K562 (cell line): ENCODE results near the gene ACSL6. TPM values are rescaled to one million over a fixed set of nuclear protein-coding genes. Genes with fewer than 3 reads are reported as not detected.

ENCODE experiments used
- ATAC-seq: fragments of 200-7000 bp; cut with Tn5 transposase; 3 replicates; pipeline ENCODE4 v1.9.1; 2020; ENCODE audit warnings: moderate library complexity
- BruUV-seq: library from RNA; stranded (reverse); fragments of 400-500 nt; replicated peaks from 2 replicates; lab custom pipeline; 2021; lab: Mats Ljungman, UMichigan
- CTCF ChIA-PET: fragments of 300-600 bp; formaldehyde crosslinking; extraction: SDS; loops from one replicate; lab custom pipeline; 2021; ENCODE audit warnings: low intra/inter-chr PET ratio; lab: Yijun Ruan, JAX
- POLR2A ChIA-PET: fragments of 300-600, 350-650 bp; sonication (Branson Sonifier 250); formaldehyde crosslinking; extraction: SDS; loops from one replicate; lab custom pipeline; 2021; ENCODE audit warnings: antibody characterized with exemption, inconsistent platforms; lab: Yijun Ruan, JAX
- DNase-seq, 4 experiments: peaks; one replicate each; pipeline versions ENCODE4 v3.0.0 to v3.0.0-alpha.2; 2011 to 2018; ENCODE audit warnings: low spot score in 3 of 4, mixed read lengths in 3 of 4; ENCODE audit errors: extremely low read depth in 1 of 4
- FAIRE-seq: peaks from 2 replicates; lab custom pipeline; 2011; peaks lifted over from hg19 to GRCh38; lab: Jason Lieb, UNC
- H2AFZ ChIP-seq: 2 replicates; pipeline ENCODE4 v1.6.0; 2011; ENCODE audit warnings: low read depth, low read length, control low read depth, inconsistent platforms
- H3K27ac ChIP-seq: fragments of 200-600 bp; 3 replicates; pipeline ENCODE4 v1.8.0; 2011; ENCODE audit warnings: low read depth, mild to moderate bottlenecking, control low read depth, inconsistent platforms, low read length, moderate library complexity, mixed read lengths; ENCODE audit errors: extremely low read depth
- H3K27me3 ChIP-seq, 2 experiments: fragments of 300-600 bp in 1 of 2; 2 replicates in 1 of 2; 3 replicates in 1 of 2; pipeline versions ENCODE4 v1.6.0 to v1.8.0; 2011; ENCODE audit warnings: inconsistent platforms in 2 of 2, low read length in 2 of 2, mild to moderate bottlenecking in 1 of 2, mixed read lengths in 1 of 2, moderate library complexity in 1 of 2; ENCODE audit not compliant: control insufficient read depth in 2 of 2, insufficient read depth in 2 of 2
- H3K36me3 ChIP-seq: fragments of 300-600 bp; 3 replicates; pipeline ENCODE4 v1.8.0; 2011; ENCODE audit warnings: mild to moderate bottlenecking, low read length, inconsistent platforms; ENCODE audit not compliant: control insufficient read depth, insufficient read depth
- H3K4me1 ChIP-seq, 2 experiments: fragments of 200-600 bp in 1 of 2; replicated peaks in 1 of 2; 2 replicates in 1 of 2; 3 replicates in 1 of 2; pipeline versions ENCODE4 v1.5.1 to v1.8.0; 2011; ENCODE audit warnings: inconsistent platforms in 2 of 2, low read length in 2 of 2, mild to moderate bottlenecking in 1 of 2, mixed read lengths in 1 of 2, moderate library complexity in 1 of 2; ENCODE audit not compliant: control insufficient read depth in 2 of 2, insufficient read depth in 2 of 2
- H3K4me2 ChIP-seq: 2 replicates; pipeline ENCODE4 v1.6.1; 2011; ENCODE audit warnings: low read length, control low read depth, inconsistent platforms, mixed read lengths; ENCODE audit not compliant: insufficient read depth
- H3K4me3 ChIP-seq: fragments of 200-600 bp; sonication (generic), shearing (Covaris generic); 2 replicates; pipeline ENCODE4 v1.5.1; 2016; ENCODE audit warnings: control low read depth, inconsistent platforms
- H3K79me2 ChIP-seq: fragments of 200-600 bp; 3 replicates; pipeline ENCODE4 v1.8.0; 2011; ENCODE audit warnings: low read length, inconsistent platforms; ENCODE audit not compliant: control insufficient read depth, insufficient read depth
- H3K9ac ChIP-seq, 2 experiments: 2 replicates each; pipeline versions ENCODE4 v1.6.0 to v1.6.1; 2011; ENCODE audit warnings: low read depth in 2 of 2, low read length in 2 of 2, control low read depth in 1 of 2, inconsistent platforms in 1 of 2, mild to moderate bottlenecking in 1 of 2, mixed read lengths in 1 of 2; ENCODE audit not compliant: insufficient read depth in 1 of 2
- H3K9me1 ChIP-seq: one replicate; pipeline ENCODE4 v1.6.0; 2011; ENCODE audit warnings: inconsistent platforms, mild to moderate bottlenecking, low read length, moderate library complexity; ENCODE audit not compliant: control insufficient read depth, insufficient read depth
- H3K9me3 ChIP-seq: replicated peaks from 2 replicates; pipeline ENCODE4 v1.5.1; 2011; ENCODE audit warnings: low read depth, low read length, inconsistent platforms; ENCODE audit not compliant: control insufficient read depth, insufficient read depth
- H4K20me1 ChIP-seq: replicated peaks from 2 replicates; pipeline ENCODE4 v1.6.1; 2011; ENCODE audit warnings: low read length, inconsistent platforms, mixed read lengths; ENCODE audit not compliant: control insufficient read depth, insufficient read depth
- FOS ChIP-seq: IDR thresholded peaks from 3 replicates; pipeline ENCODE4 v1.6.1; 2011; ENCODE audit not compliant: insufficient read length; ENCODE audit errors: extremely low read depth
- MAFF ChIP-seq: IDR thresholded peaks from 2 replicates; pipeline ENCODE4 v1.6.1; 2012; ENCODE audit warnings: low read length, improper control_type of control experiment
- NEUROD1 ChIP-seq: fragments of 150-350 bp; IDR thresholded peaks from 2 replicates; pipeline ENCODE4 v1.6.1; 2014; ENCODE audit warnings: borderline replicate concordance, low read length, low read depth; ENCODE audit not compliant: partially characterized antibody
- POLR3G ChIP-seq: IDR thresholded peaks from 2 replicates; pipeline ENCODE4 v1.6.1; 2011; ENCODE audit not compliant: insufficient read length, insufficient replicate concordance; ENCODE audit errors: extremely low read depth
- SMAD3 ChIP-seq: fragments of 450-650 bp; formaldehyde crosslinking; conservative IDR thresholded peaks from 2 replicates; pipeline ENCODE4 v1.4.0; 2020; ENCODE audit warnings: mild to moderate bottlenecking
- ZFP30 ChIP-seq: fragments of 250-450 bp; sonication (Bioruptor Pico); IDR thresholded peaks from 2 replicates; pipeline ENCODE4 v1.8.0; 2022; ENCODE audit warnings: moderate library complexity, mild to moderate bottlenecking, inconsistent platforms, borderline replicate concordance
- ZNF212 ChIP-seq: fragments of 450-650 bp; formaldehyde crosslinking; IDR thresholded peaks from 2 replicates; pipeline ENCODE4 v1.4.0; 2020; ENCODE audit warnings: mild to moderate bottlenecking
- WGBS: fragments of 100-300 bp; shearing (Covaris generic); methylation state at CpG from one replicate; pipeline ENCODE4 v1.1.6; 2016; ENCODE audit warnings: low coverage, mixed read lengths; ENCODE audit not compliant: insufficient coverage; ENCODE audit errors: missing lambda C conversion rate; 5-methylcytosine and 5-hydroxymethylcytosine counted together
- in situ Hi-C: fragments of 300-500 bp; cut with MboI; formaldehyde crosslinking; loops from 4 replicates; pipeline ENCODE4 v1.15.0; 2018; ENCODE audit warnings: inconsistent platforms, mixed read lengths
- intact Hi-C: fragments of 100-400 bp; cut with micrococcal nuclease; formaldehyde crosslinking; loops from 2 replicates; pipeline ENCODE4 v1.14.2; 2022
- polyA plus RNA-seq, 8 experiments: library from polyadenylated mRNA; depleted of rRNA in 4 of 8; stranded (reverse) in 5 of 8; unstranded in 3 of 8; fragments of >200 nt; fragmentation: Nextera tagmentation in 2 of 8; fragmentation: Illumina TruSeq in 1 of 8; extraction: Ambion mirVana in 2 of 8; extraction: Trizol in 1 of 8; gene quantifications; 2 replicates each; pipeline versions ENCODE4 v1.2.1 to v1.2.3, GENCODE V29; 2011 to 2014; ENCODE audit warnings: inconsistent platforms in 1 of 8, missing spikeins in 1 of 8
- total RNA-seq, 7 experiments: library from RNA; depleted of rRNA in 6 of 7; stranded (reverse); fragments of >200 nt in 6 of 7; fragmentation: Illumina TruSeq in 2 of 7; extraction: Trizol in 2 of 7; gene quantifications; 2 replicates each; pipeline versions ENCODE4 v1.2.1 to v1.2.3, GENCODE V29; 2011 to 2021; ENCODE audit warnings: low replicate concordance in 1 of 7
- TF ChIP-seq, protein P1 (sequence below): sonication (generic); formaldehyde crosslinking; IDR thresholded peaks from 2 replicates; pipeline ENCODE4 v1.8.1; 2023; ENCODE audit warnings: missing genetic modification reagents, mild to moderate bottlenecking, borderline replicate concordance

ACSL6 gene
- total and polyA plus RNA-seq, 9 of the 15 experiments (the other 6 are each of a cell fraction or from before 2014, with no cell fraction given): 0.50 to 1.5 (median 0.69) TPM

DNA sequence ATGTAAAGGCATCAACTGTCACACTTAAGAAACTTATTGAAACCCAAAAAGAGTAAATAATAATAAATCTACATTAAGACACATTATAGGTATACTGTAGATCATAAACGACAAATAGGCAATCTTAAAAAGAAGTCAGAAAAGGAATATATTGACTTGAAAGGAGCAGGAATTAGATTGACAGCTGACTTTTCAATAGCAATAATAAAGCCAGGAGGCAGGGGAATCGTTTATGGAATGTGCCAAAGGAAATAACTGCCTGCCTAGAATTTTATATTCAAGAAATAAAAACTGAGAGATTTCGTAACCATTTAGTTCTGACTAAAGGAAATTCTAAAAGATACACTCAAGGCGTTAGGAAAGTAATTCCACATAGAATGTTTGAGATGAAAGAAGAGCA lies 21.7 kb upstream of the ACSL6 start:
- H3K9me3 ChIP-seq: no peaks in the 10 kb centered on the region
- WGBS: 0% methylated on average over 4 of the region's 4 CpGs
- TF ChIP-seq ZNF212: no peak
- no peak for TF ChIP-seq NEUROD1
- TF ChIP-seq ZFP30 (CRISPR knock-in tag): no peak
- no peak for TF ChIP-seq MAFF
- no peak for TF ChIP-seq SMAD3
- TF ChIP-seq FOS: no peak
- TF ChIP-seq, protein P1, sequence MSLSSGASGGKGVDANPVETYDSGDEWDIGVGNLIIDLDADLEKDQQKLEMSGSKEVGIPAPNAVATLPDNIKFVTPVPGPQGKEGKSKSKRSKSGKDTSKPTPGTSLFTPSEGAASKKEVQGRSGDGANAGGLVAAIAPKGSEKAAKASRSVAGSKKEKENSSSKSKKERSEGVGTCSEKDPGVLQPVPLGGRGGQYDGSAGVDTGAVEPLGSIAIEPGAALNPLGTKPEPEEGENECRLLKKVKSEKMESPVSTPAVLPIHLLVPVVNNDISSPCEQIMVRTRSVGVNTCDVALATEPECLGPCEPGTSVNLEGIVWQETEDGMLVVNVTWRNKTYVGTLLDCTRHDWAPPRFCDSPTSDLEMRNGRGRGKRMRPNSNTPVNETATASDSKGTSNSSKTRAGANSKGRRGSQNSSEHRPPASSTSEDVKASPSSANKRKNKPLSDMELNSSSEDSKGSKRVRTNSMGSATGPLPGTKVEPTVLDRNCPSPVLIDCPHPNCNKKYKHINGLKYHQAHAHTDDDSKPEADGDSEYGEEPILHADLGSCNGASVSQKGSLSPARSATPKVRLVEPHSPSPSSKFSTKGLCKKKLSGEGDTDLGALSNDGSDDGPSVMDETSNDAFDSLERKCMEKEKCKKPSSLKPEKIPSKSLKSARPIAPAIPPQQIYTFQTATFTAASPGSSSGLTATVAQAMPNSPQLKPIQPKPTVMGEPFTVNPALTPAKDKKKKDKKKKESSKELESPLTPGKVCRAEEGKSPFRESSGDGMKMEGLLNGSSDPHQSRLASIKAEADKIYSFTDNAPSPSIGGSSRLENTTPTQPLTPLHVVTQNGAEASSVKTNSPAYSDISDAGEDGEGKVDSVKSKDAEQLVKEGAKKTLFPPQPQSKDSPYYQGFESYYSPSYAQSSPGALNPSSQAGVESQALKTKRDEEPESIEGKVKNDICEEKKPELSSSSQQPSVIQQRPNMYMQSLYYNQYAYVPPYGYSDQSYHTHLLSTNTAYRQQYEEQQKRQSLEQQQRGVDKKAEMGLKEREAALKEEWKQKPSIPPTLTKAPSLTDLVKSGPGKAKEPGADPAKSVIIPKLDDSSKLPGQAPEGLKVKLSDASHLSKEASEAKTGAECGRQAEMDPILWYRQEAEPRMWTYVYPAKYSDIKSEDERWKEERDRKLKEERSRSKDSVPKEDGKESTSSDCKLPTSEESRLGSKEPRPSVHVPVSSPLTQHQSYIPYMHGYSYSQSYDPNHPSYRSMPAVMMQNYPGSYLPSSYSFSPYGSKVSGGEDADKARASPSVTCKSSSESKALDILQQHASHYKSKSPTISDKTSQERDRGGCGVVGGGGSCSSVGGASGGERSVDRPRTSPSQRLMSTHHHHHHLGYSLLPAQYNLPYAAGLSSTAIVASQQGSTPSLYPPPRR (CRISPR knock-in tag): no peak
- no peak for TF ChIP-seq POLR3G
- no peaks in the 10 kb centered on the region for H3K36me3 ChIP-seq
- DNase-seq (no peak), ATAC-seq (no peak), FAIRE-seq (no peak)
- POLR2A ChIA-PET: no interaction called here
- H3K9me1 ChIP-seq: no peaks in the 10 kb centered on the region
- H3K79me2 ChIP-seq: no peaks in the 10 kb centered on the region
- in situ Hi-C loops: no loop called here
- no peak overlapping the region for H3K27ac ChIP-seq
- H3K4me3 ChIP-seq: no peak overlapping the region
- CTCF ChIA-PET: no interaction called here
- H3K4me1 ChIP-seq: no peaks in the 10 kb centered on the region
- no peaks in the 10 kb centered on the region for H4K20me1 ChIP-seq
- no peak overlapping the region for H3K4me2 ChIP-seq
- no TSS peak for BruUV-seq
- no peak overlapping the region for H3K9ac ChIP-seq
- H2AFZ ChIP-seq: no peak overlapping the region
- peaks cover 3 to 5% of the 10 kb centered on the region in 2 experiments; a peak in 4 of 5 replicates for H3K27me3 ChIP-seq
- intact Hi-C loops: no loop called here
